CD4-positive, alpha-beta T cell treated with Interleukin-15 for 4 hours (primary cell): ENCODE results near the gene BMF.
"Not testable (repeated sequence)": the region's sequence is repeated elsewhere in the genome, so short reads cannot be mapped to it uniquely, and the experiment has no call there.

Source experiments
- DNase-seq: peaks from one replicate; pipeline ENCODE4 v3.0.0-alpha.2; 2020; ENCODE audit warnings: low spot score

The BMF gene

DNA sequence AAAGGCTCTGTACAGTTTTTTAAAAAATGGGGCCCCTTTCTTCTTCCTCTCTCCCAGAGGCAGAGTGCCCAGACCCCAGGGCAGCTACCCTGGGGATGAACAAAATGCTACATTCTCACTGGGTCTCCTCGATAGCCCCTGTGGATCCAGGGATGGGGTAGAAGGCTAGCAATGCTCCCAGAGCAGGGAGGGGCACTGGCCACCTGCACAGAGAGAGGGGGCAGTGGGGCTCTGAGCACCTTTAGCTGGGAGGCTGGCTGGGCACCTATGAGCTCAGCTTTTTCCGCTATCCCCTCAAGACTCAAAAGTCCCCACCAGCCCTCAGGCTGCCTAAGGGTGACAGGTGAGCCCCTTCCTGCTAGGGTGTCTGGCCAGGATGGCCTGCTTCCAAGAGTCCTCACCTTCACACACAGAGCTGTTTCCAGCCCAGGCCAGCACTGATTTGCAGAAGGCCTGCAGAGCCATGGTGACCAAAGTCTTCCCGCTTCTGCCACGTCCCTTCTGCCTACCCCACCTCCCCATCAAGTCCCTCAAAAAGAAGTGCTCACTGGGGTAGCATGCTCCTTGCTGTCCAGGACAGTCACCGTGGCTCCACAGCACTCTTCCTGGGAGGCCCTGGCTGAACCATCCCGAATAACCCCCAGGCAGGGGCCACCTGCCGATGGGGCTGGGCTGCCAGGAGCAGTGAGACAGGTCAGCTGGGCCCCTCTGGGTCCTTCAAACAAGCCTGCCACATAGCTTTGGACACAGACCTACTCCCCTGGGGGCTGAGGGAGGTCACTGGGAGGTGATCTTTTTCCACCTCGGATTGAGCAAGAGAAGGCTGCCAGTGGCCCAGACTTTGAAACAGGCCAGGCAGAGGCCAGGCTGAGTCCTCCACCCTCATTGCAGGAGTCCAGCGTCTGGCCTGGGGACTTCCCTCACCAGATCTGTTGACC, 20.4 kb downstream of the BMF start:
- no peak for DNase-seq

DNA sequence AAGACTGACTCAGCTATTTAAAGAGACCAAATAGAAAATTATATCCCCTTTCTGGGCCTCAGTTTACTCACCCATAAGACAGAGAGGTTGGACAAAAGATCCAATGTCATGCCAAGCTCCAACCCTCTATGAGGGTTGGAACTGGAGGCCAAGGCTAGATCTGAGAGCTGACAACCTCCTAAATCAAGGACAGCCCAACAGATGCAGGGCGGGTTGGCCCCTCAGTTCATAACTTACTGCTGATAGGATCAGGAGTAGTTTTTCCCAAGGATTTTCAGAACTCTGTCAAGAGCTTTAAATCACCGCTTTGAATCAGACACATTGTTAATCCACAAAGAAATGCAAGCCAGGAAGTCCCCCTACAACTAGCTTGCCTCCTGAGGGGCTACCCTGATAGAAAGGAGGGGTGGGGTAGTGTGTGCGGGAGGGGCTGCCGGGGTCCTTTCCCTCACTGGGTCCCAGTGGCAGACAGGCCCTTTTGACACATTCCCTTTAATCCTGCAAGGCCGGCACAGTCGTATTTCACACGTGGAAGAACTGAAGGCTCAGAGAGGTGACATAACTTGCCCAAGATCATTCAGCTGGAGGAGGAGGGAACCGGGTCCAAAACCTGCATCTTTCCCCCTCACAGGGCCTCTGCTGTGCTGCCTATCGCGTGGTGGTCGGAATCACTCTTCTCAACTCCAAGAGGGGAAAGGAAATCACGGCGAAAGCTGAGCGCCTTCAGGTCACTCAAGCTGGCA, 21.4 kb downstream of the BMF start:
- no peak for DNase-seq

DNA sequence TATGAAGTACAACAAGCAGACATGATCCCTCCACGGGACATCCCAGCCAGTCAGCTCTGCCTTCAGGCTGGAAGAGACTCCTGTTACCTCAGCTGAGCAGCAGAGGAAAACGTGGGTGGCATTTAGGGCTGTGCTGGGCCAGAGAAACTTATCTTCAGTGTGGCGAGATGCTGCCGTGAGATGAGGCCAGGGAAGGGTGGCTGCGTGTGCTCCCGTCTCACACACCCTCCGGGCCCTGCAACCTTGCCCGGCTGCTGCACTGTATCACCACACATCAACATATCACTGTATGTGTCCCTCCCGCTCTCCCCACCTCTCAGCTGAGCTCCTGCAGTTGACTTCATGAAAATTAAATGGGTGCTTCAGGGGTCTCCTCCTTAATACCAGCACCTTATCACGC, 23.4 kb downstream of the BMF start:
- DNase-seq, result no peak

DNA sequence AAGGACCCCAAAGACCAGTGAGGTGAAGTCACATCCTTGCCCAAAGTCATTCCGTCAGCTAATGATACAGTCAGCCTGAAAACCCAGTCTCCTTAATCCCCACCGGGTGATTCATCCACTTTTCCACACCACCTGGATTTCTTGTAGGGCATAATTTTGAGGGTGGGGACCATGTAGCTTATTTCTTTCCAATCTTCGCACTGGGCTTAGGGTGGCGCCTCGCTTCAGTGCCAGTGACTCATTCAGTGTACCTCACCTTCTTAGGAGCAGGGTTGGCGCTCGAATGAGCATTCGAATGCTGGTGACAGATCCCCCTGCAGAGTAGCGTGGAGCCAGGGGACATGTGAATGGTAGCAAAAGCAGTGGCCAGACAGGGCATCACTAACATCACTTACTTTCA, 24.0 kb downstream of the BMF start:
- DNase-seq, result no peak

DNA sequence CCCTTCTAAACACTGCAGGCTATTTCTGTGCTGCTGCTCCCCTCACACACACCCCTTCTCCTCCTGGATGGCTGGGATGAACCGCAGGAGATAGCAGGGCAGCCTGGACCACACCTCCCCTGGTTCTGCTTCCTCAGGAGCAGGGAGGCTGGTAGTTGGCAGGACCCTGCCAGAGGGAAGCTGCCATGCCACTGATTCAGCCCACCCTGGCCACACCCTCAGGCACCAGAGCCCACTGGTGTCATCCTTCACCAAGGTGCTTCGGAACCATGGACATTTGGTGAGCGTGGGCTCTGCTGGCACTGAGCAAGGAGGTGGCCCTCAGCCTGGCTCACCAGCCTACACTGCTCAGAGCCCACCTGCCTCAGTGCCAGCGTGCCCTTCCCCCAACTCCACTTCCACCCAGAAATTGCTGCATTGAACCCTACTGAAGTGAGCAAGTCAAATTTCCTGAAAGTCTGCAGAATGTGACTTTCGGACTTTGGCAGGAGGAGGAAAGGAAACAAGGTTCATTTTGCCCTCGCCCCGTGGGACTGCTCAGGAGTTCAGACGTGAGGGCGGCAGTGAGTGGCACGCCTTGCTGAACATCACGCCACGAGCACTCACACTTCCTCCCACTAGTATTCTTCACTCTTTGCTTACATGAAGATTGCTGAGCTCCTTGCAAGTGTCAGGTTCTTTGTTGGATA, 26.3 kb downstream of the BMF start:
- DNase-seq, result no peak

DNA sequence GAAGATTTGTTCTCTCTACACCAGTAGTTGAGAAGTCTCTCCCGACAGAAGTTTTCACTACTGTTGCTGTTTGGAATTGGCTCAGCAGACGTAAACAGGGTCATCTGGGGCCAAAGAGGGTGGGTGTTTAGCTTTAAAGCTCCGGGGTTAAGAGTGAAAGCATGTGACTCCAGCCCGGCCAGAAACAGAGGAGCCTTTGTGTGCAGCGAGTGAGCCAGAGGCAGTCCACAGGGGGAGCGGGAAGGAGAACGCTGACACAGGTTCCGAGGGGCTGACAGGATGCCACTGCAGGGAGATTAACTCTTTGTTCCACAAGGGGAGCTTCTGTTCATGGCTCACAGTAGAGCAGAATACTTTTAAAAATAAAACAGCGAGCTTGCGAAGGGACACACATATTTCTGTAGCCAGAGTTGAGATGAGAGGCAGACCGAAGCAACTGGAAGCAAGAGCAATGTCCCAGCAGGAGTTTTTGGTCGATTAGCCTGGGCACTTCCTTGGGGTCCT, 26.9 kb downstream of the BMF start:
- no peak for DNase-seq

DNA sequence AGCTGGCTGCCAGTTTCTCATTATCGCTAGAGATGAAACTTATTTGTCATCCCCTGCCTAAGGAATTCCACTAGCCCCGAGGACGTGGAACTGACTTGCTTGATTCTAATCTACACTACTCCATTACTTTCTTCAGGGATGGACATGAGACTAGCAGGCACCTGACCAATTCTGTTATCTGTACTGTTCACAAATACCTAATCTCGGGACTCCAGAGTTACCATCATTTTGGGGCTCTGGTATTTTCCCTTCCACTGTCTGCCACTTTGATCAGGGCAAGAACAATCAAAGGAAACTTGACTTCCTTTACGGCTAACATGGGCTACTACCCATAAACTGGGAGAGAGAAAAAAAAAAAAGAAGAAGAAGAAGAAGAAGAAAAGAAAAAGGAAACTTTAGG, 27.8 kb downstream of the BMF start:
- no peak for DNase-seq

DNA sequence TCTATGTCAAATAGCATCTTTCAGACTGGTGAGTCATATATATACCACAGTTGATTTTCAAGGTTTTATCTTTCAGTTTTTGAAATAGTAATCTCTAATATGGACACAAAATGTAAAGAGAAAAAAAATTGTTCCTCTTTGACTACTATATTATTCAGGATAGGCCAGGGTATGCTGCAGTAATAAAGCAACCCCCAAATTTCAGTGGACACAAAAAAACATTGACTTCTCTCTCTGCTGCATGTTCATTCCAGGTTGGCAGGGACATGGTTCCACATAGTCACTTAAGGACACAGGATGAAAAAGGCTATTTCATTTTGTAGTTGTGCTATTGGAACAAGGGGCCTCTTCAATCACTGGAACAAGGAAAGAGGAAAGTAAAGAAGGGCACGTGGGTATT, 28.6 kb downstream of the BMF start:
- no peak for DNase-seq

DNA sequence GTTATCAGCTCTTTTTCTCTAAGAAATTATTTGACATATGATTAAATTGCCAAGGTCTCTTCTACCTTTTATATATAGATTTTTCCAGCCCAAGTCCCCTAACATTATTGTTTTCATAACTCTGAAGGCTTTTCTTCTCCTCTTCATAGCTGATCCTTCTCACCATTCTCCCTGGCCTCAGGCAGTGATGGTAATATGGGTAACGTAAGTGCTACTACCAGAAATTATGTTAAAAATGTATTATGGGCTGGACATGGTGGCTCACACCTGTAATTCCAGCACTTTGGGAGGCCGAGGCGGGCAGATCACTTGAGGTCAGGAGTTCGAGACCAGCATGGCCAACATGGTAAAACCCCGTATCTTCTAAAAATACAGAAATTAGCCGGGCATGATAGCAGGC, 29.2 kb downstream of the BMF start:
- no peak for DNase-seq

DNA sequence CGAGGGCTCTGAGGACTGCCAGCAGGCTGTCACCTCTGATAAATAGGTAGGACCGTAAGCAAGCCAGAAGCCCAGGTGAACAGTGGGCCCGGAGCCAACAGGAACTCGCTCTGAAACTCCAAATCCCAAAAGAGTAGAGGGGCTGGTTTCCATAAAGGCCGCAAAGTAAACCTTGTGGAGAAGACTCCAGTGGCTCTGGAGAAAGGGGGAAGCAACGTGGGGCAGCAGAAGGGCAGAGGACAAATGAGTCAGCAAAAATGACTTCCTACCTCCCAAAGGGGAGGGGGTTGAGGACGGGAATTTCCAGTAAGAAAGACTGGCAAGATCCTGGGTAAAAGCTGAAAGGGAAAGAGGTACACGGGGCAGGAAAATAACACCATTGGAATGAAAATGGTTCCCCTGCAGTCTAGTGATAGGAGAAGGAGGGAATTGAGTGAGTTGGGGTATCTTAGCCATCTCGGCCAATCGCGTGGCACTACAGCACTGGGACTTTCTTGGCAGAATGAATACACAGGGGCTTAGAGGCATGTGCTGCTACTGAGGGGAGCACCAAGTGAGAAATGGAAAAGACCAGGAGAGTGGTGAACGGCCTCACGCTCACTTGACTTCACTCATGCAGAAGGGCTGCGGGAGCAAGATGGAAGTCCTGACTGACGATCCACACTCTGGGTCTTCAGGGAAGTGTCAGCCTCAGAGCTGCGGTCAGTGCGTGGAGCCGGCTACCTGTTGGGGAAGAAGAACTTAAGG, 33.2 kb downstream of the BMF start:
- no peak for DNase-seq

DNA sequence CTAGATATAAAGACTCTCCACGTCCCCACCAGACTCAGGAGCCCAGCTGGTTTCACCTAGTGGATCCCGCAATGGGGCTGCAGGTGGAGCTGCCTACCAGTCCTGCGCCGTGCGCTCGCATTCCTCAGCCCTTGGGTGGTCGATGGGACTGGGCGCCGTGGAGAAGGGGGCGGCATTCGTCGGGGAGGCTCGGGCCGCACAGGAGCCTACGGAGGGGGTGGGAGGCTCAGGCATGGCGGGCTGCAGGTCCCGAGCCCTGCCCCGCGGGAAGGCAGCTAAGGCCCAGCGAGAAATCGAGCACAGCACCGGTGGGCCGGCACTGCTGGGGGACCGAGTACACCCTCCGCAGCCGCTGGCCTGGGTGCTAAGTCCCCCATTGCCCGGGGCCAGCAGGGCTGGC, 34.0 kb downstream of the BMF start:
- not testable (repeated sequence) for DNase-seq

DNA sequence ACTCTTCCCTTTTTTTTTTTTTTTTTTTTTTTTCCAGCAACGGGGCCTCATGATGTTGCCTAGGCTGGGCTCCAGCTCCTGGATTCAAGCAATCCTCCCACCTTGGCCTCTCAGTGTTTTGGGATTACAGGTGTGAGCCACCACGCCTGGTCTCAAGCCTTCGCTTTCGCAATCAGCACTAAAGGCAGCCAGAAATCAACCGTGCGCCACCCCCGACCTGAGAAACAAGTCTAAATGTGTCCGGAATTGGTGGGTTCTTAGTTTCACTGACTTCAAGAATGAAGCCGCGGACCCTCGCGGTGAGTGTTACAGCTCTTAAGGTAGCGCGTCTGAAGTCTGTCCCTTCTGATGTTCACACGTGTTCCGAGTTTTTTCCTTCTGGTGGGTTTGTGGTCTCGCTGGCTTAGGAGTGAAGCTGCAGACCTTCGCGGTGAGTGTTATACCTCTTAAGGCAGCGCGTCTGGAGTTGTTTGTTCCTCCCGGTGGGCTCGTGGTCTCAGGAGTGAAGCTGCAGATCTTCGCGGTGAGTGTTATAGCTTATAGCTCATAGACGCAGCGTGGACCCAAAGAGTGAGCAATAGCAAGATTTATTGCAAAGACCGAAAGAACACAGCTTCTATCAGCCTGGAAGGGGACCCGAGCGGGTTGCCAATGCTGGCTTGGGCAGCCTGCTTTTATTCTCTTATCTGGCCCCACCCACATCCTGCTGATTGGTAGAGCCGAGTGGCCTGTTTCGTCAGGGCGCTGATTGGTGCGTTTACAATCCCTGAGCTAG, 34.8 kb downstream of the BMF start:
- DNase-seq, result not testable (repeated sequence)

DNA sequence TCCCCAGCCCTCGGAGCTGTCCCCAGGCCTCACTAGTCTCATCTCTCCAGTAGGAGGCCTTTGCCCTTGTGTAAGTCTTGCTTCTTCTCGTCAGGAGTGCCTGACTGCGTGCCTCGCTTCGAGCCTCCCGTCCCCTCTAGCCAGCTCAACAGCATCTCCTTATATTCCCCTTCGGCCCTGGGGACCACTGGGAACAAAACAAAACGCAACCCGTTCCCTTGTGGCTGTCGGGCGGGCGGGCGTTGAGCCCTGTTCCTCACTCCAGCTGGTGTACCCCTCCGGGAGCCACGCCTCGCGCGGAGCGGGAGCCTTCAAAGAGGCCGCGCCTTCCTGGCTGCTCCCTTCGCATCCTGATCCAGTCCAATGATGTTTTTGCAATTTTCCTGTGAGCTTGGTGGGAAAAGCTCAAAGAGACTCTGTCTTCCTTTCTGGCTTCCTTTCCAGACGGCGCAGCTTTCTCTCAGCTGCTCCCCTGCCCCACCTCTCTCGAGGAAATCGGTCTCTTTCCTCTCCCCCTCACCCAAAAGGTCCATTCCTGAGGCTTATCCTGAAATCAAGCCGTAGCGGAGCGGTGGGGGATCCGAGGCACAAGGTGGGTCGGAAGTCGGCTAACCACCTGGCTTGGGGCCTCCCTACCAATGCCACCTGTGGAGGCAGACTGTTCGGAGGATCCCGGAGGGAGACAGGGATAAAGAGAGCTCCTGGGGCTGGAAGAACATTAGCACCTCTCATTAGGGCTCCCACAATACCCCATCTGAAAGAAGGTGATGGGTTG, 36.3 kb downstream of the BMF start:
- DNase-seq, result no peak

DNA sequence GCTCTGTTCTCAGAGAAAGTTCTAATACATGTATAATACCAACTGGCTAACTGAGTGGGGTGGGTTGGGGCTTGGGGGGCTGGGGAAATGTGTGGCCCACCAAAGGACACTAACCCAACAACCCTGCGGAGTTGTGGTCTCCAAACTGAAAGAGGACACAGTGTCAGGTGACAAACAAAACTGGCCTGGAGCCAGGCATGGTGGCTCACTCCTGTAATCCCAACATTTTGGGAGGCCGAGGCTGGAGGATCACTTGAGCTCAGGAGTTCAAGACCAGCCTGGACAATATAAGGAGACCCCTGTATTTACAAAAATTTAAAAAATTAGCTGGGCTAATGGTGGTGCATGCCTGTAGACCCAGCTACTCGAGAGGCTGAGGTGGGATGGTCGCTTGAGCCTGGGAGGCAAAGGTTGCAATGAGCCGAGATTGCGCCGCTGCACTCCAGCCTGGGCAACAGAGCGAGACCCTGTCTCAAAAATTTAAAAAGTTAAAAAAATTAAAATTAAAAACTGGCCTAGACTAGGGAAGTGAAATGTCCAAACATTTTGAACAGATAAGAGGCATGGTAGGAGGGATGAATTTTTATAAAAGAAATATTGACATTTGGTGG, 38.0 kb downstream of the BMF start:
- no peak for DNase-seq

DNA sequence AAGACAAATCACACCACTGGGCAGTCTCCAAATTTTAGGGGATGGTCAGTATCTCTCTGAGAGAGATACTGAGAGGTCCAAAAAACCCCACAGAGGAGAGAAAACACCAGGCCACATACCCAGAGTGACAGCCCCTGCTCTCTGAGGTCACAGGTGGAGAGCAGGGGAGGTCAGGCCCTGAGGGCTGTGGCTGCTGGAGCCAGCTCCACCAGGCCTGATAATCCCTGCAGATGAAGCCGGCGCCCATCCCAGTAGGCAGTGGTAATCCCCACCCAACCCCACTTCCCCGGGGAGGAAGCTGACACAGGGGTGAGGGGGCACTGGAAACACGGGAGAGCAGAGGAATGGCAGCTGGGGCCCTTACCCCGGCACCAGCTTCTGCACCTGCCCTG, 38.5 kb downstream of the BMF start:
- no peak for DNase-seq

DNA sequence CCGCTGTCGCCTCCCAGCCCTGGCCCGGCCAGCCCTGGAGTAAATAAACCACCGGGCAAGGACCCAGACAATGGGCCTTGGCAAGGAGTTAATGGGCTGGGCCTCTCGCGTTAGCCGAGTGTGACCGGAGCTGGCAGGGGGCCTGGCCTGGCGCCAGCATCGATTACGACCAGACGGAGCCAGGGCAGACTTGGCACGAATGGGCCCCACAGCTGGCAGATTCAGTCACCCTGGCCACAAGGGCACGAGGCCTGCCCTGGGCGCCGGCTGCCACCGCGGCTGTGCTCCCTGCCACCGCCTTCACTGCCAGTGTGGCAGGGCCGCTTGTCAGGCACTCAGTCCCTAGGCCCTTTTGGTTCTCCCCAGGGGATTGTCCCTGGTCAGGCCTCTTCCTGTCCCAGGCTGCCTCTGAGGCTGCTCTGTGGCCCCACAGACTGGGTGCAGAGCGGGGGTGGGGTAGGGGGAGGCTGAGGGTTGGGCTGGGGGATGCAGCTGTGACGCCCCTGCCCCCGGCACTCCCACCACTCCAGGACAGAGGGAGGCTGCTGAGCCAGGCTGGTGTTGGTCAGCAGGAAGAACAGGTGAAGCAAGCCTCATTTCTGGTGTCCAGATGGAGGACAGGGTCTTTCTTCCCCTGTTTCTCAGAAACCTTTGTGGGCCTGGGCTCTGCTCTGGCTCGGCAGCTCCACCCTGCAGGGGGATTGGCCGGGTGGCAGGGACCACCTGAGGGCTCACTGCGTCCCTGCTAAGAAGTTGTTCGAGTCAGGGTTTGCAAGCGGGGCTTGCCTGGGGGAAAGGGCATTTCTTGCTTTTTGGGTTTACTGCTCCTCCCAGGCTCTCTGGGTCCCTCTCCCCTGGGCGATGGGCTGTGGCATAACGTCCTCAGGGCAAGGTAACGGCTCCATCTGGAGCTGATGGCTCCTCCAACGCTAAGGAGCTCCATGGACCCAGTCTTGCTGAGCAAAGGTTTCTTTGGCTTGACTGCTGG, 39.2 kb downstream of the BMF start:
- DNase-seq, result no peak

DNA sequence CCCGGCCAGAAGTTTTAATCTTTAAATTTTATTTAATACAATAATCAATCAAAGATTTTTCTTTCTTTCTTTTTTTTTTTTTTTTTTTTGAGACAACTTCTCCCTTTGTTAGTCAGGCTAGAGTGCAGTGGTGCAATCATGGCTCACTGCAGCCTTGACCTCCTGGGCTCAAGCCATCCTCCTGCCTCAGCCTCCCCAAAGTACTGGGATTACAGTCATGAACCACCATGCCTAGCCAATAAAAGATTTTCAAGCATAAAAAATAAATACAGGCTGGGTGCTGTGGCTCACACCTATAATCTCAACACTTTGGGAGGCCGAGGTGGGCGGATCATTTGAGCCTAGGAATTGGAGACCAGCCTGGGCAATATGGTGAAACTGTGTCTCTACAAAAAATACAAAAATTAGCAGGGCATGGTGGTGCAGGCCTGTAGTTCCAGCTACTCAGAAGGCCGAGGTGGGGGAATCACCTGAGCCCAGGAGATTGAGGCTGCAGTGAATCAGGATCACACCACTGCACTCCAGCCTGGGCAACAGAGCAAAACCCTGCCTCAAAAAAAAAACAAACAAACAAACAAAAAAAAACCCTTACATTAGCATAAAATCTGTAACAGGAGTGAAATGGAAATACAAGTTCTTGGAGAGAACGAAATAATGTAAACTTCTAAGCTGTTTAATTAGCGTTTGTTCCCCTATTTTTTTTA, 40.6 kb downstream of the BMF start:
- no peak for DNase-seq

DNA sequence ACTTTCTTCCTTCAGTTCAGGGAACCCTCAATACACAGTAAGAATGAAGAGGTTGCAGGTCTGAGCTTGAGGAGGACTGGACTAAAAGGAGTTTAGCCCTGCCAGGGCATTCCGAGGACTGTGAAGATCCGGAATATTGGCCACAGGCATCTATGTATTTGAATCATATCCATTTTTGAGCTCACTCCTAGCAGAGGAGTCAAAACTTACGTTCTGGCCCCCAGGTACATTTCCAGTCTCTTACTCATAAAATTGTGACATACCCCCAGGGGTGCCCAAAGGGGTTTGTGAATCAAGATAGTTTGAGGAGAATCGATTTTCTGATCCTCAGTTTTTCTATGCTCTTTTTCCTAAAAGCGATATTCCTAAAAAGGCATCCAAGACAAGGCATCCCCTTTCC, 42.1 kb downstream of the BMF start:
- DNase-seq, result no peak
